ENCODE results near the gene VWC2.
"Not testable (repeated sequence)": the region's sequence is repeated elsewhere in the genome, so short reads cannot be mapped to it uniquely, and the experiment has no call there.

Gene VWC2

GRCh38 chr7:49787980-49788379 is 14.5 kb downstream of the VWC2 start:
- no peak for DNase-seq

GRCh38 chr7:49788455-49789059 is 15.1 kb downstream of the VWC2 start:
- DNase-seq = no peak

- no peak for DNase-seq
Measured at GRCh38 chr7:49789736-49790135, 16.3 kb downstream of the VWC2 start.

GRCh38 chr7:49790209-49790608 is 16.8 kb downstream of the VWC2 start:
- no peak for DNase-seq

GRCh38 chr7:49791088-49791741 is 17.8 kb downstream of the VWC2 start:
- DNase-seq = no peak

- no peak for DNase-seq
Measured at GRCh38 chr7:49797987-49798660, 24.7 kb downstream of the VWC2 start.

GRCh38 chr7:49800031-49800430 is 26.6 kb downstream of the VWC2 start:
- DNase-seq = no peak

GRCh38 chr7:49802600-49802999 is 29.2 kb downstream of the VWC2 start:
- no peak for DNase-seq

GRCh38 chr7:49803812-49804211 is 30.4 kb downstream of the VWC2 start:
- DNase-seq = no peak

- DNase-seq = no peak
Measured at GRCh38 chr7:49805371-49806007, 32.1 kb downstream of the VWC2 start.

- DNase-seq = no peak
Measured at GRCh38 chr7:49812534-49812933, 39.1 kb downstream of the VWC2 start.

- DNase-seq = no peak
Measured at GRCh38 chr7:49817279-49817678, 43.8 kb downstream of the VWC2 start.

- no peak for DNase-seq
Measured at GRCh38 chr7:49821181-49821580, 47.7 kb downstream of the VWC2 start.

- no peak for DNase-seq
Measured at GRCh38 chr7:49822856-49823255, 49.4 kb downstream of the VWC2 start.

GRCh38 chr7:49823566-49823965 is 50.1 kb downstream of the VWC2 start:
- no peak for DNase-seq

GRCh38 chr7:49839863-49840645 is 66.6 kb downstream of the VWC2 start:
- no peak for DNase-seq

GRCh38 chr7:49840751-49841405 is 67.4 kb downstream of the VWC2 start:
- DNase-seq = no peak

GRCh38 chr7:49845626-49846025 is 72.2 kb downstream of the VWC2 start:
- DNase-seq = no peak

- no peak for DNase-seq
Measured at GRCh38 chr7:49848211-49848841, 74.9 kb downstream of the VWC2 start.

GRCh38 chr7:49850921-49851613 is 77.6 kb downstream of the VWC2 start:
- DNase-seq = no peak

- not testable (repeated sequence) for DNase-seq
Measured at GRCh38 chr7:49851614-49851934, 78.1 kb downstream of the VWC2 start.
